Hair follicular keratinocyte (primary cell): ENCODE data around the gene CASP1. TPM values are rescaled to one million over a fixed set of nuclear protein-coding genes. Genes with fewer than 3 reads are reported as not detected.

Experiments used
- total RNA-seq: library from RNA; depleted of rRNA; stranded (reverse); fragments of >200 nt; gene quantifications from 2 replicates; pipeline ENCODE4 v1.2.3, GENCODE V29; 2015

CASP1 gene
- 40.6 and 50.5 TPM in 2 replicates for total RNA-seq

DNA sequence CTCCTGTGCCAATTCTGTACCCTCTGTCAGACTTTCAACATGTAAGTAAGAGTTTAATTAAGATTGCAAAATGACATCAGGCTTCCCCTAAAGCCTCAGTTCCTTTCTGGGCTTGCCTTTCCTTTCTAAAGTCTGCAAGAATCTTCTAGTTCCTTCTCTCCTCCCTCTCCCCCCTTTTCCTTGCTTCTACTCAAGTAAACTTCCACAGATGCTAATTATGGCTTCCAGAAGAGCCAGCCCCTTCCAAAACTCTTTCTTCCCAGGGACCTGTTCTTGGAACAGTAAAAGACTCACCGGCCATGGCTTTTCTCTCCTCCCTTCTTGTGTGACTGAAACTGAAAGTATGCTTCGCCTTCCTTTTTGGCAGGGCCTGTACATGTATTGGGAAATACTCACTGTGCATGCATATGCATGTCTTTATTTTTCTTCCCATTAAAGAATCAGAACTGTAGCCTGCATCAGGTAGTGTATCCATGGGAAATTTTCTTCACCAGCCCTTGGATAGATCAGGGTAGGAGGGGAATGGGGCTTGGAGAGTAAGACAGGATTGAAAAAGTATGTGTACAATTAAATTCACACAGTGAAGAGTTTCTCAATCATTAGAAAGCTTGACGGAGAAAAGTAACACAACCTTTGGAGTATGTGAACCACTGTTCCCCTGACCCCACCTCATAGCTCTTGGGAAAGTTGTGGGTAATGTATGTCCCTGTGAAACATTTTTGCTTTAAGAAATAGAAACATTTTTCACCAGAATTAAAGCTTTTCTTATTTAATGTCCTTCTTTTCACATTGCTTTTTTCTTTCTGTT, at the start of gene CASP1:
CASP1 (minus strand) TSS at position 332 of the 808 bp plus-strand sequence; CDS start at position 301, 31 bp downstream.

DNA sequence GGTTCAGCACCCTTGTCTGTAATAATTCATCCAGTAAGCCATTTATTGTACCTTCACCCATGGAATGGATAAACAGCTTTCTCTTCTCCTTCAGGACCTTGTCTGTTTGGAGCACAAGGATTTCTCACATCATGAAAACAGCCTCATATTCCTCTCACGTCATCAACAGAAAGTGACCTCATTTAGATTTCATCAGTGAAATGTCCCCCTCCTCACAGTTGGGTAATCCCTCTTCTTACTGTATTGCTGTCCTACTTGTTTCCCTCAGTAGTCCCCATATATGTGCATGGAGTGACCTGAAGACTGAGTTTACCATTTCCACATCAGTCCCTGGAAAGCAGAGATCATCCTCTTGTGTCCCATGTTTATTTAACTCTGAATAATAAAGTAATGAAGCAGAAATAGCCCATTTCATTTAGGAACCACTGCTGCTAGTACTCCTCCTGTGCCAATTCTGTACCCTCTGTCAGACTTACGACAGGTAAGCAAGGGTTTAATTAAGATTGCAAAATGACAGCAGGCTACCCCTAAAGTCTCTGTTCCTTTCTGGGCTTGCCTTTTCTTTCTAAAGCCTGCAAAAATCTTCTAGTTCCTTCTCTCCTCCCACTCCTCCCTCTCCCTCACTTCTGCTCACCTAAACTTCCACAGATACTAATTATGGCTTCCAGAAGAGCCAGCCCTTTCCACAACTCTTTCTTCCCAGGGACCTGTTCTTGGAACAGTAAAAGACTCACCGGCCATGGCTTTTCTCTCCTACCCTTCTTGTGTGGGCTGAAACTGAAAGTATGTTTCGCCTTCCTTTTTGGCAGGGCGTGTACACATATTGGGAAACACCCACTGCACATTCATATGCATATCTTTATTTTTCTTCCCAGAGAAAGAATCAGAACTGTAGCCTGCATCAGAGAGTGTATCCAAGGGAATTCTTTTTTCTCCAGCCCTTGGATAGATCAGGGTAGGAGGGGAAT, 9.9 kb upstream of the CASP1 start, which contains the start of gene CARD16:
CARD16 (minus strand) TSS at position 779 of the 968 bp plus-strand sequence; CDS start at position 741, 38 bp downstream.

DNA sequence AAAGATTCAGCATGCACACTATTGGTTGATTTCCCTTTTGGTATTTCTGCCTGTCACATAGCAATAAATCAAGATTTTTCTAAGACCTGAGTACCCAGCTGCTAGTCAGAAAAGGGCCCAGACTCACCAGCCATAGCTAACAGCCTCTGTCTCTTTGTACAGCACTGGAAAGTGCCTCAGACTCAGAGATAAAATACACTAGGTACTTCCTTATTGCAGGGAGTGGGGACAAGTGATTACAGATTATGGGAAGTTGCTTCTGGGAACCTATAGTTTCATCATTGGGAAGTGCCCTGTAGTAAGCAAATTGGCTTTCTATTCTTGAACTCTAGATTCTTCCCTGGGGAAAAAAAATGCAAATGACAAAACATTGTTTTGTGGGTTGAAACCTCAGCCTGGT, 11.9 kb downstream of the CASP1 start, which contains the start of gene CASP5:
CASP5 (minus strand) TSS at position 166 of the 400 bp plus-strand sequence; CDS start at position 134, 32 bp downstream.

Other genes with a start within 250 kb of the CASP1 start
- not detected in 2 replicates for gene CASP12, start 136.7 kb downstream of the CASP1 start, total RNA-seq
- gene CASP4, start 66.6 kb downstream of the CASP1 start, total RNA-seq = 126 and 167 TPM in 2 replicates
- gene CASP5, start 12.0 kb downstream of the CASP1 start, total RNA-seq = not detected in 2 replicates
- gene CARD16, start 10.2 kb upstream of the CASP1 start, total RNA-seq = 5.5 and 7.5 TPM in 2 replicates
- 0.19 and 4.1 TPM in 2 replicates for gene CARD18, start 104.6 kb upstream of the CASP1 start, total RNA-seq